LNCAP (cell line): ENCODE measurements around the gene EPDR1.

Source experiments
- CTCF ChIP-seq: fragments of 450-650 bp; IDR thresholded peaks from 2 replicates; pipeline ENCODE4 v1.5.1; 2017; ENCODE audit warnings: mild to moderate bottlenecking

Gene EPDR1

GRCh38 chr7:37930226-37930948, 9.9 kb downstream of the EPDR1 start:
- TF ChIP-seq CTCF: no peak

- TF ChIP-seq CTCF: no peak
These were observed 12.1 kb downstream of the EPDR1 start for GRCh38 chr7:37932543-37932942.

- no peak for TF ChIP-seq CTCF
These were observed 12.7 kb downstream of the EPDR1 start for GRCh38 chr7:37933018-37933566.

GRCh38 chr7:37942934-37943610, 22.6 kb downstream of the EPDR1 start:
- no peak for TF ChIP-seq CTCF

- TF ChIP-seq CTCF: no peak
These were observed 23.7 kb downstream of the EPDR1 start for GRCh38 chr7:37943905-37944736.

- no peak for TF ChIP-seq CTCF
These were observed 24.3 kb downstream of the EPDR1 start for GRCh38 chr7:37944737-37945054.

GRCh38 chr7:37945336-37945735, 24.9 kb downstream of the EPDR1 start:
- TF ChIP-seq CTCF: no peak
